ENCODE data around the gene ASTN2. TPM values are rescaled to one million over a fixed set of nuclear protein-coding genes. Genes with fewer than 3 reads are reported as not detected.

ASTN2 gene
- total and polyA plus RNA-seq, 2 donors (not counting 3 experiments of a cell fraction or from before 2014, with no cell fraction given), result 1.0 to 1.9 TPM

DNA sequence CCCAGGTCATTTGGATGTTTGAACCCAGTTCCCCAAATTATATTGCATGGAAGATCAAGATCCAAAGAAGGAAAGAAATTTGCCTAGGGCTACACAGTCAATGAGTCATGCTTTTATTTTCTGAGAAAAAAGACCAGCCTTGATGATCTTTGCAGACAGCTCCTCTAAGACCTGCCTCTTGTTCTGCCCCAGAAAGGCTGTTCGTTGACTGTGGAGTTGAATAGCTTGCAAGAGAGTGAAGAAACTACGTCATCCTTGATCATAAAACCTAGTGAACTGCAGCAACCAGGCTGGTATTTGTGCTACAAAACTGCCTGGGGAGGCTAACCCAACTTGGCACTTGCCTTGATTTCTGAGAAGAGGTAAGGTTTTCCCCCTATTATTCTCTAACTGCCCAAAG, 997.4 kb downstream of the ASTN2 start:
- POLR2A ChIA-PET, result no interaction called here
- H3K4me1 ChIP-seq (ENCODE audit: control insufficient read depth, extremely low read depth, insufficient read depth, low read length), result no peaks in the 10 kb centered on the region
- CTCF ChIA-PET, result no interaction called here
- H3K9me3 ChIP-seq (replicated peaks; ENCODE audit: control insufficient read depth, insufficient read depth, low read length), result no peaks in the 10 kb centered on the region
- no peak overlapping the region for H3K9ac ChIP-seq (replicated peaks; ENCODE audit: extremely low read depth, insufficient read depth, low read length)
- intact Hi-C loops (cut with micrococcal nuclease), result no loop called here
- no peak overlapping the region for H3K4me3 ChIP-seq (replicated peaks in 1 of 3; ENCODE audit: insufficient read depth in 1 of 3, low read depth in 1 of 3, low read length in 3 of 3)
- no peaks in the 10 kb centered on the region for H3K27me3 ChIP-seq (ENCODE audit: control insufficient read depth in 2 of 2, insufficient read depth in 2 of 2, low read length in 2 of 2)
- TF ChIP-seq POLR2A (IDR thresholded peaks at IDR 0.05; ENCODE audit: low read depth, low read length), result no peak
- no peak for TF ChIP-seq JUN (IDR thresholded peaks at IDR 0.05; ENCODE audit: borderline replicate concordance, insufficient read depth, insufficient read length, low read depth)
- TF ChIP-seq, protein P1, sequence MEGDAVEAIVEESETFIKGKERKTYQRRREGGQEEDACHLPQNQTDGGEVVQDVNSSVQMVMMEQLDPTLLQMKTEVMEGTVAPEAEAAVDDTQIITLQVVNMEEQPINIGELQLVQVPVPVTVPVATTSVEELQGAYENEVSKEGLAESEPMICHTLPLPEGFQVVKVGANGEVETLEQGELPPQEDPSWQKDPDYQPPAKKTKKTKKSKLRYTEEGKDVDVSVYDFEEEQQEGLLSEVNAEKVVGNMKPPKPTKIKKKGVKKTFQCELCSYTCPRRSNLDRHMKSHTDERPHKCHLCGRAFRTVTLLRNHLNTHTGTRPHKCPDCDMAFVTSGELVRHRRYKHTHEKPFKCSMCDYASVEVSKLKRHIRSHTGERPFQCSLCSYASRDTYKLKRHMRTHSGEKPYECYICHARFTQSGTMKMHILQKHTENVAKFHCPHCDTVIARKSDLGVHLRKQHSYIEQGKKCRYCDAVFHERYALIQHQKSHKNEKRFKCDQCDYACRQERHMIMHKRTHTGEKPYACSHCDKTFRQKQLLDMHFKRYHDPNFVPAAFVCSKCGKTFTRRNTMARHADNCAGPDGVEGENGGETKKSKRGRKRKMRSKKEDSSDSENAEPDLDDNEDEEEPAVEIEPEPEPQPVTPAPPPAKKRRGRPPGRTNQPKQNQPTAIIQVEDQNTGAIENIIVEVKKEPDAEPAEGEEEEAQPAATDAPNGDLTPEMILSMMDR (IDR thresholded peaks at IDR 0.05; ENCODE audit: extremely low read depth in 1 of 2, insufficient read depth in 1 of 2, low read depth in 1 of 2, low read length in 2 of 2), result no peak
- TF ChIP-seq MYC (IDR thresholded peaks at IDR 0.05; ENCODE audit: low read depth, low read length), result no peak
- TF ChIP-seq, protein P2, sequence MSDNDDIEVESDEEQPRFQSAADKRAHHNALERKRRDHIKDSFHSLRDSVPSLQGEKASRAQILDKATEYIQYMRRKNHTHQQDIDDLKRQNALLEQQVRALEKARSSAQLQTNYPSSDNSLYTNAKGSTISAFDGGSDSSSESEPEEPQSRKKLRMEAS (IDR thresholded peaks at IDR 0.05; ENCODE audit: insufficient read depth, insufficient read length), result no peak
- no peak for TF ChIP-seq FOS (IDR thresholded peaks at IDR 0.05; ENCODE audit: borderline replicate concordance, insufficient read depth, low read length)
- no peak for TF ChIP-seq EZH2 (IDR thresholded peaks at IDR 0.05; ENCODE audit: borderline replicate concordance, low read depth, low read length, severe bottlenecking)
- TF ChIP-seq GATA2 (IDR thresholded peaks at IDR 0.05; ENCODE audit: insufficient read depth, insufficient read length, low read depth, low read length), result no peak
- no peak for TF ChIP-seq POLR2AphosphoS5 (IDR thresholded peaks at IDR 0.05; ENCODE audit: insufficient read depth, low read depth, low read length)
- dilution Hi-C loops (cut with MboI; ENCODE audit: extremely low pct_ligation_motif_present, low sequenced_read_pairs), result no loop called here
- no peak overlapping the region for H3K27ac ChIP-seq (ENCODE audit: insufficient read depth, low read depth, low read length)
- no peaks in the 10 kb centered on the region for H3K9me1 ChIP-seq (replicated peaks; ENCODE audit: control insufficient read depth, extremely low read depth, insufficient read depth, low read length)
- H4K20me1 ChIP-seq (replicated peaks; ENCODE audit: control insufficient read depth, extremely low read depth, insufficient read depth, low read length), result no peaks in the 10 kb centered on the region
- no peak overlapping the region for H3K4me2 ChIP-seq (ENCODE audit: insufficient read depth, low read length)
- no peak for FAIRE-seq
- BruUV-seq (replicated peaks), result no TSS peak
- H3K79me2 ChIP-seq (ENCODE audit: control insufficient read depth, insufficient read depth, low read length), result no peaks in the 10 kb centered on the region
- H2AFZ ChIP-seq (ENCODE audit: low read depth, low read length), result no peak overlapping the region
- DNase-seq (ENCODE audit: low read depth, low spot score), result no peak
- H3K36me3 ChIP-seq (ENCODE audit: control insufficient read depth in 2 of 2, extremely low read depth in 1 of 2, insufficient read depth in 2 of 2, low read length in 2 of 2), result no peaks in the 10 kb centered on the region

Data from endothelial cell of umbilical vein (primary cell).